ENCODE data around the gene INTS1. TPM values are rescaled to one million over a fixed set of nuclear protein-coding genes. Genes with fewer than 3 reads are reported as not detected.
"Not testable (repeated sequence)": the region's sequence is repeated elsewhere in the genome, so short reads cannot be mapped to it uniquely, and the experiment has no call there.

Gene INTS1
- total RNA-seq, 2 donors from 2014 or later: 61.0 to 141 TPM

DNA sequence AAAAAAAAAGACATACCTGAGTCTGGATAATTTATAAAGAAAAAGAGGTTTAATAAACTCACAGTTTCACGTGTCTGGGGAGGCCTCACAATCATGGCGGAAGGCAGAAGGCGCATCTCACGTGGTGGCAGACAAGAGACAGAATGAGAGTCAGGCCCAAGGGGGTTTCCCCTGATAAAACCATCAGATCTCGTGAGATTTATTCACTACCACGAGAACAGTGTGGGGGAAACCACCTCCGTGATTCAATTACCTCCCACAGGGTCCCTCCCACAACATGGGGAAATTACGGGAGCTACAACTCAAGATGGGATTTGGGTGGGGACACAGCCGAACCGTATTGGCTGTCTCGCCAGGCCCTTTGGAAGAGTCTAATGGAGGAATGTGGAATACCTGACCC is 17.3 kb upstream of the INTS1 start:
- intact Hi-C loops (cut with DNase I): no loop called here

GRCh38 chr7:1520539-1521234 is 16.5 kb upstream of the INTS1 start:
- H3K27ac ChIP-seq: no peak overlapping the region
- intact Hi-C loops (cut with DNase I): no loop called here
- H3K4me3 ChIP-seq: no peak overlapping the region

More for the DNA sequence above, 17.3 kb upstream of the INTS1 start:
- Histone ChIP-seq H3K4me1 (no peaks in the 10 kb centered on the region), H3K36me3 (no peaks in the 10 kb centered on the region), H3K27me3 (no peaks in the 10 kb centered on the region), H3K4me3 (no peak overlapping the region), H3K27ac (no peak overlapping the region), H3K9ac (ENCODE audit: low read depth in 2 of 2, low read length in 2 of 2) (no peak overlapping the region), H3K9me3 (no peaks in the 10 kb centered on the region)
- TF ChIP-seq CTCF (IDR thresholded peaks at IDR 0.05): no peak
- DNase-seq: no peak

DNA sequence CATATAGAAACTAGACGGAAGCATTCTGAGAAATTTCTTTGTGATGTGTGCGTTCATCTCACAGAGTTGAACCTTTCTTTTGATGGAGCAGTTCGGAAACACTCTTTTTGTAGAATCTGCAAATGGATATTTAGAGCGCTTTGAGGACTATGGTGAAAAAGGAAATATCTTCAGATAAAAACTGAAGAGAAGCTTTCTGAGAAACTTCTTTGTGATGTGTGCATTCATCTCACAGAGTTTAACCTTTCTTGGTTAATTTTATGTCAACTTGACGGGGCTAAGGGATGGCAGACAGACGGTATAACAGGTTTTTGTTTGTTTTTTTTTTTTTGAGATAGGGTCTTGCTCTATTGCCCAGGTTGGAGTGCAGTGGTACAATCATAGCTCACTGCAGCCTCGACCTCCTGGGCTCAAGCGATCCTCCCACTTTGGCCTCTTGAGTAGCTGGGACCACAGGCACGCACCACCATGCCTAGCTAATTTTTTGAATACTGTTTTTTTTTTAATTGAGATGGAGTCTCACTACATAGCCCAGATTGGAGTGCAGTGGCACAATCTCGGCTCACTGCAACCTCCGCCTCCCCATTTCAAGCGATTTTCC is 15.2 kb upstream of the INTS1 start:
- H3K27ac ChIP-seq; H3K4me1 ChIP-seq; H3K9ac ChIP-seq (ENCODE audit: low read depth in 2 of 2, low read length in 2 of 2); H3K4me3 ChIP-seq; H3K9me3 ChIP-seq; DNase-seq; intact Hi-C loops (cut with DNase I); H3K36me3 ChIP-seq; H3K27me3 ChIP-seq: not testable (repeated sequence)

More at GRCh38 chr7:1520539-1521234, 16.5 kb upstream of the INTS1 start:
- DNase-seq: no peak
- Histone ChIP-seq H3K9ac (ENCODE audit: low read depth in 2 of 2, low read length in 2 of 2) (no peak overlapping the region), H3K27me3 (no peaks in the 10 kb centered on the region), H3K36me3 (no peaks in the 10 kb centered on the region), H3K4me1 (no peaks in the 10 kb centered on the region), H3K9me3 (no peaks in the 10 kb centered on the region)
- TF ChIP-seq CTCF (IDR thresholded peaks at IDR 0.05): no peak

GRCh38 chr7:1516586-1517251 is 12.5 kb upstream of the INTS1 start:
- no peak overlapping the region for H3K4me3 ChIP-seq
- H3K4me1 ChIP-seq: no peaks in the 10 kb centered on the region
- H3K9me3 ChIP-seq: no peaks in the 10 kb centered on the region
- no peak overlapping the region for H3K27ac ChIP-seq
- no peak for DNase-seq
- H3K36me3 ChIP-seq: no peaks in the 10 kb centered on the region
- H3K9ac ChIP-seq (ENCODE audit: low read depth in 2 of 2, low read length in 2 of 2): no peak overlapping the region
- intact Hi-C loops (cut with DNase I): no loop called here
- TF ChIP-seq CTCF (IDR thresholded peaks at IDR 0.05): no peak
- H3K27me3 ChIP-seq: no peaks in the 10 kb centered on the region

GRCh38 chr7:1515509-1515967 is 11.3 kb upstream of the INTS1 start:
- H3K9me3 ChIP-seq; H3K27ac ChIP-seq; H3K27me3 ChIP-seq; H3K9ac ChIP-seq (ENCODE audit: low read depth in 2 of 2, low read length in 2 of 2); H3K4me1 ChIP-seq; H3K4me3 ChIP-seq; intact Hi-C loops (cut with DNase I); DNase-seq; H3K36me3 ChIP-seq: not testable (repeated sequence)

GRCh38 chr7:1514995-1515401 is 10.8 kb upstream of the INTS1 start:
- Histone ChIP-seq H3K4me3 (no peak overlapping the region), H3K9me3 (no peaks in the 10 kb centered on the region), H3K36me3 (no peaks in the 10 kb centered on the region), H3K27ac (no peak overlapping the region), H3K27me3 (no peaks in the 10 kb centered on the region), H3K4me1 (no peaks in the 10 kb centered on the region), H3K9ac (ENCODE audit: low read depth in 2 of 2, low read length in 2 of 2) (no peak overlapping the region)
- TF ChIP-seq CTCF (IDR thresholded peaks at IDR 0.05): no peak
- no peak for DNase-seq
- intact Hi-C loops (cut with DNase I): no loop called here
